ENCODE measurements around the gene FAM174B. TPM values are rescaled to one million over a fixed set of nuclear protein-coding genes. Genes with fewer than 3 reads are reported as not detected.

Gene FAM174B
- total RNA-seq, 1 donor from 2014 or later, result 9.6 TPM

- no peak for TF ChIP-seq CTCF (conservative IDR thresholded peaks at IDR 0.05; ENCODE audit: low read depth, low read length)
- H3K4me3 ChIP-seq (ENCODE audit: low read depth, low read length), result no peak overlapping the region
- no peak for DNase-seq (ENCODE audit: low read depth)
Observed at GRCh38 chr15:92651877-92652575, 3.5 kb downstream of the FAM174B start.

GRCh38 chr15:92650966-92651365 lies 4.6 kb downstream of the FAM174B start:
- no peak for TF ChIP-seq CTCF (conservative IDR thresholded peaks at IDR 0.05; ENCODE audit: low read depth, low read length)

DNA sequence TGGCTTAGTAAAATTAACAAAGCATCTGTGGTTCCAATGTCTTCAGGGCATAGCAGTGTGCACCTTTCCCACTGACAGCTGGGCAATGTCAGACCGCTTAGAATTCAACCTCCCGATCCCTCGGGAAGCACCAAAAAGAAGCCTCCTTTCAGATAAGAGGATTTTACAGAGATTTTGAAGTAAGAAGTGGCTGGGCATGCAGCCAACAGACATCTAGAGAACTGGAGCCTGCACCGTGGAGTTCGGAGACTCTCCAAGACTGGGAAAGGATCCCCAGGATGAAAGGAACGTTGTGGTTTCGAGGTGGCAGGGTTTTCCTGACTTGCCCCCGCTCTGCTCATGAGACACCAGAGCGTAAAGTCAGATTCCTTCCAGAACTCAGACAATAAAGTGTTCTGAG lies 5.3 kb downstream of the FAM174B start:
- H3K4me3 ChIP-seq (ENCODE audit: low read depth, low read length), result no peak overlapping the region
- TF ChIP-seq CTCF (conservative IDR thresholded peaks at IDR 0.05; ENCODE audit: low read depth, low read length), result no peak
- DNase-seq (ENCODE audit: low read depth), result no peak

More at GRCh38 chr15:92650966-92651365, 4.6 kb downstream of the FAM174B start:
- no peak for DNase-seq (ENCODE audit: low read depth)
- no peak overlapping the region for H3K4me3 ChIP-seq (ENCODE audit: low read depth, low read length)

- no peak overlapping the region for H3K4me3 ChIP-seq (ENCODE audit: low read depth, low read length)
- TF ChIP-seq CTCF (conservative IDR thresholded peaks at IDR 0.05; ENCODE audit: low read depth, low read length), result no peak
- DNase-seq (ENCODE audit: low read depth), result no peak
Observed at GRCh38 chr15:92648190-92648875, 7.2 kb downstream of the FAM174B start.

DNA sequence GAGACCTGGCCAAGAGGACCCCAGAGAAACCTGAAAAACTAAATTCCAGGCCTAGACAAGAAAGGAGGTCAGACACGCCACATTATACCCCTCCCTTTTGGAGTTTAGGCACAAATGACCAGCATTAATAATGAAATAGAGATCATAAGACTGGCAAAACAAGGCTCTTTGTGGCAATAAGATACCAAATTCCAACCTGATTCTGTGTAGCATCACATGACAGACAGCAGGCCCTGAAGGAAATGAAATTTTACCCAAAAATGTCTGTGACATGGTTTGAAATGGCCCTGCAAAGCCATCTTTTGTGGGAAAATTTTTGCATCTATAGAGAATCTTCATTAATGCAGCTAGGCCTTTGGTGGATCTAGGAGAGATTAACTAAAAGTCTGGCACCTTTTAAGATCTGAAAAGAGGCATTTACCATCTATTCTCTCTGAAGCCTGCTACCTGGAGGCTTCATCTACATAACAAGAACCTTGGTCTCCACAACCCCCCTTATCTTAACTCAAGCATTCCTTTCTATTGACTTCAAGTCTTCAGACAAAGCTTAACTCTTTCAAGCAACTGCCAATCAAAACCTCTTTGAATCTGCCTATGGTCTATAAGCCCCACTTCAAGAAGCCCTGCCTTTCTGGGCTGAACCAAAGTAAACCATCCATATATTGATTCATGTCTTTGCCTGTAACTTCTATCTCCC lies 8.0 kb downstream of the FAM174B start:
- no peak for DNase-seq (ENCODE audit: low read depth)
- TF ChIP-seq CTCF (conservative IDR thresholded peaks at IDR 0.05; ENCODE audit: low read depth, low read length), result no peak
- no peak overlapping the region for H3K4me3 ChIP-seq (ENCODE audit: low read depth, low read length)

DNA sequence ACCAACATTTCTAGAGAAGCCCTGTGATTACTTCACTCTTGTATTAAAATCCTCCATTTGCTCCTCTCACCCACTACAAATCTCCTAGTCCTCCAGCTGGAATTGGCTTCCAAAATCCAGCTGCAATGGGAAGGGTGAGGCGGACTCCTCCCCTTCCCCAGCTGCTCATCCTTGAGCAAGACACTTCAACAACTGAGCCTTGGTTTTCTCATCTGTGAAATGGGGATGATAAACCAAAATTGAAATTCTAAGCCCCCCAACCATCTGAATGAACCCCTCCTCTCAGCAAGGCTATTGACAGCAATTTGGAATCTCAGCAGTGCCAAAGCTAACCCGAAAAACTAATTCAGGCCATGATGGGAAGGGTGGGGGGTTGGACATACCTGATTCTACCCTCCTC lies 9.4 kb downstream of the FAM174B start:
- no peak for TF ChIP-seq CTCF (conservative IDR thresholded peaks at IDR 0.05; ENCODE audit: low read depth, low read length)
- DNase-seq (ENCODE audit: low read depth), result no peak
- H3K4me3 ChIP-seq (ENCODE audit: low read depth, low read length), result no peak overlapping the region

Data from epithelial cell of proximal tubule (primary cell).